SJSA1 (cell line): ENCODE measurements around the gene TRIM65. TPM values are rescaled to one million over a fixed set of nuclear protein-coding genes. Genes with fewer than 3 reads are reported as not detected.

Experiments
- DNase-seq, 2 experiments: peaks; one replicate each; pipeline ENCODE4 v3.0.0-alpha.2; 2015 to 2020; ENCODE audit warnings: low spot score in 2 of 2, low read depth in 1 of 2
- H3K27ac ChIP-seq: fragments of 250-450 bp; sonication (Bioruptor Pico); 2 replicates; pipeline ENCODE4 v1.5.1; 2020; ENCODE audit warnings: mild to moderate bottlenecking, moderate library complexity
- H3K27me3 ChIP-seq: fragments of 250-450 bp; sonication (Bioruptor Pico); replicated peaks from 2 replicates; pipeline ENCODE4 v1.5.1; 2020; ENCODE audit warnings: mild to moderate bottlenecking, moderate library complexity
- H3K36me3 ChIP-seq: fragments of 250-450 bp; sonication (Bioruptor Pico); 2 replicates; pipeline ENCODE4 v1.5.1; 2020; ENCODE audit warnings: mild to moderate bottlenecking
- H3K4me1 ChIP-seq: fragments of 250-450 bp; sonication (Bioruptor Pico); replicated peaks from 2 replicates; pipeline ENCODE4 v1.6.1; 2021; ENCODE audit warnings: mild to moderate bottlenecking
- H3K4me3 ChIP-seq: fragments of 250-450 bp; sonication (Bioruptor Pico); 2 replicates; pipeline ENCODE4 v1.5.1; 2020; ENCODE audit warnings: mild to moderate bottlenecking
- H3K9me3 ChIP-seq: fragments of 250-450 bp; sonication (Bioruptor Pico); replicated peaks from 2 replicates; pipeline ENCODE4 v1.5.1; 2020; ENCODE audit warnings: mild to moderate bottlenecking
- total RNA-seq: library from RNA; depleted of rRNA; stranded (reverse); fragments of >200 nt; shearing (Covaris generic); gene quantifications from 2 replicates; pipeline ENCODE4 v1.2.3, GENCODE V29; 2014; rRNA removed

Gene TRIM65, protein sequence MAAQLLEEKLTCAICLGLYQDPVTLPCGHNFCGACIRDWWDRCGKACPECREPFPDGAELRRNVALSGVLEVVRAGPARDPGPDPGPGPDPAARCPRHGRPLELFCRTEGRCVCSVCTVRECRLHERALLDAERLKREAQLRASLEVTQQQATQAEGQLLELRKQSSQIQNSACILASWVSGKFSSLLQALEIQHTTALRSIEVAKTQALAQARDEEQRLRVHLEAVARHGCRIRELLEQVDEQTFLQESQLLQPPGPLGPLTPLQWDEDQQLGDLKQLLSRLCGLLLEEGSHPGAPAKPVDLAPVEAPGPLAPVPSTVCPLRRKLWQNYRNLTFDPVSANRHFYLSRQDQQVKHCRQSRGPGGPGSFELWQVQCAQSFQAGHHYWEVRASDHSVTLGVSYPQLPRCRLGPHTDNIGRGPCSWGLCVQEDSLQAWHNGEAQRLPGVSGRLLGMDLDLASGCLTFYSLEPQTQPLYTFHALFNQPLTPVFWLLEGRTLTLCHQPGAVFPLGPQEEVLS
- total RNA-seq: 11.9 and 17.6 TPM in 2 replicates

DNA sequence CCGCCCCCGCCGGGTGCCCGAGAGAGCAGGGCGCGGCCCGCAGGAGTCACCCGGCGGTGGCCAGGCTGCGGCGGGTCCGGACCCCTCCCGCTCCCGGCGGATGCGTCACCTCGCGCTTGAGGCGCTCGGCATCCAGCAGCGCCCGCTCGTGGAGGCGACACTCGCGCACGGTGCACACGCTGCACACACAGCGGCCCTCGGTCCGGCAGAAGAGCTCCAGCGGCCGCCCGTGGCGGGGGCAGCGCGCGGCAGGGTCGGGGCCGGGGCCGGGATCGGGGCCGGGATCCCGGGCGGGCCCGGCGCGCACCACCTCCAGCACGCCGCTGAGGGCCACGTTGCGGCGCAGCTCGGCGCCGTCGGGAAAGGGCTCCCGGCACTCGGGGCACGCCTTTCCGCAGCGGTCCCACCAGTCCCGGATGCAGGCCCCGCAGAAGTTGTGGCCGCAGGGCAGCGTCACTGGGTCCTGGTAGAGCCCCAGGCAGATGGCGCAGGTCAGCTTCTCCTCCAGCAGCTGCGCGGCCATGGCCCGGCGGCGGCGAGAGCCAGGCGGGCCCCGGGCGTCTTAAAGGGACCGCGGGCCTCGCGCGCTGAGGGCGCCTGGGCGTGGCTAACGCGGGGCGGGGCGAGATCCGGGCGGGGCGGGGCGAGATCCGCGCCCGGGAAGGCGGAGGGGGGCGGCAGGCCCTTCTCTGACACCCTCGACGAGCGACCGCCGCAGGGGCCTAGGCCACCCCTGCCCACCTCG is at the start of gene TRIM65:
Gene TRIM65, minus strand, starts transcription at position 537 of the 745 bp plus-strand sequence. Its CDS starts 14 bp downstream, at position 523.
- Histone ChIP-seq H3K27ac (peak within 1 kb of the TSS; percentile 67), H3K36me3 (peaks cover 63% of the 10 kb centered on the region)
- peak; percentile 87 to 92 for DNase-seq

DNA sequence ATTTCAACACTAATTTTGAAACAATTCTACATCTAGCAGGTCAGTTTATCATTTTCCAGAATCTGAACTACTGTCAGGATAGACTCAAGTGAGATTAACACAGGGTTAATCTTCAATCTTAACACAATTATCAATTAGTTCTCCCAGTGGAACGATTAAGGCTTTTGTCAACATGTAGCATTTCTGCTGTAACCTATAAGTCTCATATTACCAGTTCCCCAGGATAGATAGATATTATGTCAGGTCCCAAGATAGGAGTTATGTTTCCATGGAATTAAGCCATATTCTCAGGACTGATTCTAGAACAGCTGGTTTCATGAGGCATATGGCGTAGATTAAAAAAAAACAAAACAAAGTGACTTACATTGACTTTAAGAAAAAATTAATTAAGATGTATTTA is 48.5 kb upstream of the TRIM65 start:
- no peak overlapping the region for H3K4me3 ChIP-seq
- H3K4me1 ChIP-seq: peaks cover 8% of the 10 kb centered on the region
- H3K27ac ChIP-seq: no peak overlapping the region
- no peak for DNase-seq
- H3K27me3 ChIP-seq: no peaks in the 10 kb centered on the region
- H3K36me3 ChIP-seq: peaks cover 43% of the 10 kb centered on the region
- H3K9me3 ChIP-seq: no peaks in the 10 kb centered on the region

More for the DNA sequence above, at the start of gene TRIM65:
- Histone ChIP-seq H3K4me3 (peak within 1 kb of the TSS; percentile 90), H3K4me1 (peaks cover 23% of the 10 kb centered on the region), H3K9me3 (0 out of 2 replicates have a peak, but pooled peaks cover 3% of the 10 kb centered on the region), H3K27me3 (no peaks in the 10 kb centered on the region)

- Histone ChIP-seq H3K4me1 (peaks cover 10% of the 10 kb centered on the region), H3K27me3 (no peaks in the 10 kb centered on the region), H3K4me3 (no peak overlapping the region), H3K27ac (no peak overlapping the region), H3K36me3 (peaks cover 28% of the 10 kb centered on the region), H3K9me3 (no peaks in the 10 kb centered on the region)
- no peak for DNase-seq
Observed at GRCh38 chr17:75943491-75943890, 46.7 kb upstream of the TRIM65 start.

GRCh38 chr17:75942473-75942872 is 45.7 kb upstream of the TRIM65 start:
- Histone ChIP-seq H3K9me3 (no peaks in the 10 kb centered on the region), H3K4me1 (peaks cover 10% of the 10 kb centered on the region), H3K36me3 (peaks cover 22% of the 10 kb centered on the region), H3K4me3 (no peak overlapping the region), H3K27me3 (no peaks in the 10 kb centered on the region), H3K27ac (no peak overlapping the region)
- no peak for DNase-seq

GRCh38 chr17:75941442-75941819 is 44.7 kb upstream of the TRIM65 start:
- no peak for DNase-seq
- H3K36me3 ChIP-seq: peaks cover 16% of the 10 kb centered on the region
- H3K27me3 ChIP-seq: no peaks in the 10 kb centered on the region
- H3K4me3 ChIP-seq: peak overlapping the region; percentile 65
- peaks cover 10% of the 10 kb centered on the region for H3K4me1 ChIP-seq
- H3K27ac ChIP-seq: no peak overlapping the region; the same call in 1 of the 2 replicates
- no peaks in the 10 kb centered on the region for H3K9me3 ChIP-seq

DNA sequence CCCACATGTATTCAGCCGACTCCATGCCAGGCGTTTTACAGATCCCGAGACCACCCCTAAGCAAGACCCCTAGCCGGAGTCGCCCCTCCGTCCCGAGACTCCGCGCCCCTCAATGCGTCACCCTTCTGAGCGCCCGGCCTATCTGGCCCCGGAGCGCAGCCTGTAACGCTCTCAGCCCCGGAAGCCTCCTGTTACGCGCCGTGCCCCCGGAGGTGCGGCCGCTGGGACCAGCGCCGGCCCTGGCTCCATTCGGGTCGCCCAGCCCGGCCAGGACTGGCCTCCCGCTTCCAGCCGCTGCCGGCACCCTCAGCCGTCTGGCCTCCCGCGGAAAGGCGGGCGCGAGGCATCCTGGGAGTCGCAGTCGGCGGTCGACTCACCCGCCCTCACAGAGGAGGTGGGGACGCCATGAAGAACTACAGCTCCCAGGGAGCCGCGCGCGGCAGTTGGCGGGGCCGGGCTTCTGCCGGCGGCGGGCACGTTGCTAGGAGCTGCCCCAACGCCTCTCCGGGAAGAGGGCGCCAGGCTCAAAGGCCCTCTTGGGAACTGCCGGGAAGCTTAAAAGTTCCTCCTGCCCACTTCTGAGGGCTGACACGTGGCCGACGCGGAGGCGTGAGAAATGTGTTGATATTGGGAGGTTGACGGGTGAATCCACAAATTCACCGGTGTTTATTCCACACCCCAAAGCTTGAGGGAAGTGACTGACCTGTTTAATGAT is 44.1 kb upstream of the TRIM65 start, which contains the start of gene FBF1:
Gene FBF1, minus strand, starts transcription at position 316 of the 715 bp plus-strand sequence. CDS start 2,893 bp downstream, outside the sequence.
- H3K36me3 ChIP-seq: peaks cover 11% of the 10 kb centered on the region

DNA sequence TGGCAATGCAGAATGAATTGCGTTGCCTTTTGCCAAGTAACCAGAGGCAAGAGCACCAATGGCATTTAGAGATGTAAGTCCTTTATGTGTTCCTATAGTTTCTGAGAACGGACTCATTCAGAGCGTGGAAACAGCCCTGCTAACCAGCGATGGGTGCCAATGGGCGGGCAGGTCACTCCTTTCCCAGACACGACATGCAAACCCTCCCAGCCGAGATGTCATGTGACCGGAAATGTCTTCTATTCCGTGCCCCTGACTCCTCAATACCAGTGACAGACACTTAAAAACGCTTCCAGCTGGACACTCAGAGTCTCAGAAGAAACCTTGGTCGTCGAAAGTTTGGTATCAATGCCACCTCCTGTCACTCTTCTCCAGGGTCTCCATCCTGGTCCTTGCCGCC is 40.9 kb upstream of the TRIM65 start:
- no peak overlapping the region for H3K27ac ChIP-seq
- H3K36me3 ChIP-seq: peaks cover 3% of the 10 kb centered on the region
- no peak for DNase-seq
- H3K4me1 ChIP-seq: peaks cover 10% of the 10 kb centered on the region
- no peak overlapping the region for H3K4me3 ChIP-seq
- no peaks in the 10 kb centered on the region for H3K9me3 ChIP-seq
- no peaks in the 10 kb centered on the region for H3K27me3 ChIP-seq

More for the DNA sequence above, 44.1 kb upstream of the TRIM65 start, which contains the start of gene FBF1:
- peaks cover 10% of the 10 kb centered on the region for H3K4me1 ChIP-seq
- H3K4me3 ChIP-seq: peak within 1 kb of the TSS; percentile 65
- H3K27ac ChIP-seq: peak within 1 kb of the TSS; percentile 56
- no peaks in the 10 kb centered on the region for H3K27me3 ChIP-seq
- DNase-seq: peak; percentile 97 to 99
- H3K9me3 ChIP-seq: no peaks in the 10 kb centered on the region

DNA sequence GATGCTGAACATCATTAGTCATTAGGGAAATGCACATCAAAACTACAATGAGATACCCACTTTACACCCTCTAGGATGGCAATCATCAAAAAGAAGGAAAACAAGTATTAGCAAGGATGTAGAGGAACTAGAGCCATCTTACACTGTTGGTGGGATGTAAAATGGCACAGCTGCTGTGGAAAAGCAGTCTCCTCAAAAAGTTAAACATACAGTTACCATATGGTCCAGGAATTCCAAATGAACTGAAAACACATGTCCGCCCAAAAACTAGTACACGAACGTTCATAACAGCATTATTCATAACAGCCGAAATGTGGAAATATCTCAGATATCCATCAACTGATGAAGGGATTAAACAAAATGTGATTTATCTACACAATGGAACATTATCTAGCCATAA is 37.1 kb upstream of the TRIM65 start:
- H3K4me3 ChIP-seq: no peak overlapping the region
- DNase-seq: no peak
- no peaks in the 10 kb centered on the region for H3K9me3 ChIP-seq
- H3K27me3 ChIP-seq: no peaks in the 10 kb centered on the region
- no peaks in the 10 kb centered on the region for H3K36me3 ChIP-seq
- no peak overlapping the region for H3K27ac ChIP-seq
- H3K4me1 ChIP-seq: no peaks in the 10 kb centered on the region

GRCh38 chr17:75932852-75933251 is 36.1 kb upstream of the TRIM65 start:
- no peaks in the 10 kb centered on the region for H3K36me3 ChIP-seq
- no peak for DNase-seq
- H3K4me1 ChIP-seq: no peaks in the 10 kb centered on the region
- no peaks in the 10 kb centered on the region for H3K27me3 ChIP-seq
- no peak overlapping the region for H3K4me3 ChIP-seq
- H3K9me3 ChIP-seq: no peaks in the 10 kb centered on the region
- no peak overlapping the region for H3K27ac ChIP-seq

GRCh38 chr17:75931062-75931461 is 34.3 kb upstream of the TRIM65 start:
- DNase-seq: no peak
- Histone ChIP-seq H3K9me3 (no peaks in the 10 kb centered on the region), H3K4me3 (no peak overlapping the region)

DNA sequence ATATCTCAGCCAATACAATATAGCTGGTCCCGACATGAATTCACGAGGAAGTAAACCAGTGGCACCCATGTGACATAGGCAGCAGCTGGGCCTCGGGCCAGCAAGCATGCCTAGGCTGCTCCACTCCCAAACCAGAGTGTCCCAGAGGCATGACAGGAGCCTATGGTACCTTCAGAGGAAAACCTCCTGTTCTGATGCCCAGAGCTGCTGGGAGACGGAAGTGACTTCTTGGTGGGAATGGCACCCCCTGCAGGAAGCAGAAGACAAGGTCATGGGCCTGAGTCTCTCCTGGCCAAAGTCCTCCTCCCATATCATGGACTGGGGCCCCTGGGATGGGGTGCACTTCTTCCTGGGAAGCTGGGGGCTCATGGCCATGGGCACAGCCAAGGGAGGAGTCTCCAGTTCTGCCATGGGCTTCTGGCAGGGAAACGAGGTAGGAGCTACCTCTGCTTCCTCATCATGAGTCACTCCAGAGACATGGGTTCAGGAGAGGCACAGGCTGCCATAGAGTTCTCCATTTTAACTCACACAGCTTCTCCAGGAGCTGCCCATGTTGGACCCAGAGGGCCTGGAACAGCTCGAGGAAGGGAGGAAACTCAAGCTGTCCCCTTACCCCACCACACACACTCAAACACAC is 30.7 kb upstream of the TRIM65 start:
- Histone ChIP-seq H3K4me1 (no peaks in the 10 kb centered on the region), H3K9me3 (no peaks in the 10 kb centered on the region), H3K4me3 (no peak overlapping the region), H3K27me3 (no peaks in the 10 kb centered on the region), H3K27ac (no peak overlapping the region), H3K36me3 (no peaks in the 10 kb centered on the region)
- peak in 1 of 2 experiments; percentile 55 for DNase-seq

More at GRCh38 chr17:75931062-75931461, 34.3 kb upstream of the TRIM65 start:
- H3K4me1 ChIP-seq: no peaks in the 10 kb centered on the region
- no peak overlapping the region for H3K27ac ChIP-seq
- no peaks in the 10 kb centered on the region for H3K27me3 ChIP-seq
- no peaks in the 10 kb centered on the region for H3K36me3 ChIP-seq

DNA sequence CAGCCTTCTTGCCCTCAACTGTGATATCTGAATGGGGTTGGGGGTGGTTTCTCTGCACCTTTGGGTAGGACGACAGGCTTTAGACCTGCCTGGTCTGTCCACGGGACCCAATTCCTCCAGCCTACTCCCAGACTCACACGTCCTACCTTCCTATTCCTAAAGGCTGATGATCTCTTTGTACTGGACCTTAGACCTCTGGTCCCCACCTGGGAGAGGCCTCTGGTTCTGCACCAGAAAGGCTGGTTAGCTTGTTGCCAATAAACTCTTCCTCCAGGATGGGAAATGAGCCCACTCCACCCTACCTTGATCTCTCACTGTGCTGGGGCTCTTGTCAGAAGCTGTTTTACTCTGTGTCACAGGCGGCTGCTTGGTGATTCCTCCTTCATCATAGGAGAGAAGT is 29.7 kb upstream of the TRIM65 start:
- no peak overlapping the region for H3K4me3 ChIP-seq
- no peak overlapping the region for H3K27ac ChIP-seq
- no peaks in the 10 kb centered on the region for H3K4me1 ChIP-seq
- no peak for DNase-seq
- H3K9me3 ChIP-seq: no peaks in the 10 kb centered on the region
- H3K36me3 ChIP-seq: no peaks in the 10 kb centered on the region
- H3K27me3 ChIP-seq: no peaks in the 10 kb centered on the region

DNA sequence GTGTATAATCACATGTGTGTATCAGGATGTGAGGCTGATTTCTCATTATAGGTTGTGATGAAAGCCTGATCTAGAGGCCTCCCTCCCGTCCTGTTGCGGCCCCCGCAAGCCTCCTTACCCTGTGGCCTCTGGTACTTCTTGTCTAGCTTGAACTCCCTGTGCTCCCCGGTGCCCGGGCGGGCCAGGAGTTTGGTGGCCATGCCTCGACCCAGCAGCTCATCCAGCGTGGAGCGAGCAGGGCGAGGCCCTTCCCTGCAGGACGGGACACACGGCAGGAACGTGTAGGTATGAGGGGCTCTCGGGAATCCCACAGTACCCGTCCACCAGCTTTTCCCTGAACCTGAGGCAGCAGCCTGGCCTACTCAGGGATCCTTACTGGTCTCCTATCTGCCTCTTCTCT is 29.2 kb upstream of the TRIM65 start:
- Histone ChIP-seq H3K36me3 (no peaks in the 10 kb centered on the region), H3K4me1 (no peaks in the 10 kb centered on the region), H3K9me3 (no peaks in the 10 kb centered on the region), H3K27me3 (no peaks in the 10 kb centered on the region), H3K27ac (no peak overlapping the region), H3K4me3 (no peak overlapping the region)
- DNase-seq: no peak
